HG03103 (cell line): ENCODE measurements around the gene GABRP.

Experiments
- ATAC-seq: cut with Tn5 transposase; IDR thresholded peaks from one replicate; pipeline ENCODE4 v1.9.1; 2021; ENCODE audit warnings: low read depth; ENCODE audit not compliant: unreplicated experiment

Gene GABRP

GRCh38 chr5:170854566-170854965, 71.0 kb downstream of the GABRP start:
- no peak for ATAC-seq

DNA sequence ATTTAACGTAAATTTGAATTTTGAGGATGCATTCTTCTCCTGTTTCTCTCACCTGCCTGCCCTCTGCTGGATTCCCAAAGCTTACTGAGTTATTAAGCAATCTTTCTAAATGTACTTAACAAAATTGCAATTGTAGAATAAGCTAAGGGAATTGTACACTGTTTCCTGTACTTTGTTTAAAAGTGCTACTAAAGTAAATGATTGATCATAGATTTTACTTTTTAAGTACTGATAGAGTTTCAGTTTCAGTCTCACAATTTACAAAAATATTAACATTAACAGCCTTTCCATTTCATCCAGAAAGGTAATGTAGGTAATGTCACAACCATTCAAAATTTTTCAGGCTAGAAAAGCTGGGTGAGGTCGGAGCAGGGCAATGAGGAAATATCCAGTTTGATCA, 73.5 kb downstream of the GABRP start:
- no peak for ATAC-seq

DNA sequence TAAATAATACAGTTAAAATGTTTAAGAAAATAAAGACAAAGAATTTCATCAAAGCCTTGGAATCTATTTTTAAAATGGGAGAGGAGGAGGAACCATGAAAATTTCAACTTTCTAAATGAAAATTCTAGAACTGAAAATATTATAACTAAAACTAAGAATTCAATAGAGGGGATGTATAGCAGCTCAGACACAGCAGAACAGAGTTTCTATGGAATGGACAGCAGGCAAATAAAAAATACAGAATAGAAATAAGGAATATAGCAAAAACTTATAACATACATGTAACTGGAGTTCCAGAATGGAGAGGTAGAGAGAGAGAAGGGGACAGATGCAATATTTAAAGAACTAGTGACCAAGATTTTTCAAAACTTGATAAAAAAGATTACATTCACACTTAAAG, 76.9 kb downstream of the GABRP start:
- ATAC-seq: no peak

GRCh38 chr5:170860818-170861666, 77.5 kb downstream of the GABRP start:
- ATAC-seq: no peak

DNA sequence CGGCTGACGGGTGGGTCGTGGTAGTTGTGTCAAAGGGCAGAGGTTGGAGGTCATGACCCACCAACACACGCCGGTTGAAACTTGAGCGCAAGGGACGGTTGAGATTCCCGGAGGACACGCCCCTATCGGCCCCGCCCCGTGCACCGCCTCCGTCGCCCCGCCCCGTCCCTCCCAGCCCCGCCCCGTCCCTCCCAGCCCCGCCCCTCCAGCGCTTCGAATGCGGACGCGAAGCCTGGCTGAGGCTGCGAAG, 78.1 kb downstream of the GABRP start:
- no peak for ATAC-seq

DNA sequence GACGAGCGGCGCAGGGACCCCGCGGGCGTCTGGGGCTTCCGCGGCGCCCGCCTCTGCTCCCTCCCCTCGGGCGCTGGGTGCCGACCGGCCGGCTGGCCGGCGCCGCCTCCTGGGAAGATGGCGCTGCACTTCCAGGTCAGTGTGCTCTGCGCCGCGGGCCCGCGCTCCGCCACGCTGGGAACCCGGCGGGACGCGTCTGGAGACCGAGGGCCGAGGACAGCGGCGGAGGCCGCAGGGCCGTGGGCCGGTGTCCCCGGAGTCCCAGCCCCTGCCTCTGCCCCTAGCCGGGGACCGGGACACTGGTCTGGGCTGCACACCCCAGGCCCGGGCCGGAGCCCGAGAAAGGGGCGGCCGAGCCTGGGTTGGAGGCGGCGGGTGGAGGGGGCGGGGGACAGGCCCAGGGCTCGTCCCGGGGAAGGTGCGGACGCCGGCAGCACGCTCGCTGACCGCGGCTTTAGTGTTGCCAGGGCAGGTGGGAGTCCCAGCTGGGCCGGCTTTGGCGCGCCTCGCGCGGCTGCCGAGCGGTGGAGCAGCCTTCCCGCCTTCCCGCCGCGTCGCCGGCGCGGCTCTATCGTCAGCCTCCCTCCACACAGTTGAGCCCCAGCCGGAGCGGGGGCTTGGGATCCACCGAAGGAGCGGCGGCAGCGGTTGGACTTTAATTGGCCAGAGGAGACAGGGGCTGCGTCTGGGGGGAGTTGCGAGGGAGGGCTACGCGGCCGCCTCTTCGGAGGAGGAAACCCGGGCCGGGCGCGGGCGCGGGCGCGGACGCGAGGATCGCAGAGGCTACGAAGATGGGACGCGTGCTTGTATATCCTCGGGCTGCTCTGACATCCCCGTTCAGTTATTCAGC, 78.6 kb downstream of the GABRP start, which contains the start of gene RANBP17:
RANBP17 (plus strand) TSS at position 102 of the 850 bp plus-strand sequence.
- ATAC-seq: no peak

- ATAC-seq: no peak
Observed at GRCh38 chr5:170863646-170864045, 80.1 kb downstream of the GABRP start.
